Pancreas (tissue), 10 donors: ENCODE results near the gene CSMD2. TPM values are rescaled to one million over a fixed set of nuclear protein-coding genes. Genes with fewer than 3 reads are reported as not detected.

Source experiments
- ATAC-seq, 4 donors: fragments of 200-7000 bp; cut with Tn5 transposase; one replicate each; pipeline versions ENCODE4 v1.8.0 to v1.9.1; 2020; ENCODE audit warnings: mild to moderate bottlenecking in 4 of 4, moderate library complexity in 4 of 4
- DNase-seq, 6 donors: peaks; one replicate each; pipeline ENCODE4 v3.0.0-alpha.2; 2020
- FAIRE-seq: peaks from 2 replicates; lab custom pipeline; 2012; peaks lifted over from hg19 to GRCh38; lab: Jason Lieb, UNC
- H3K27ac ChIP-seq, 4 donors: fragments of 200-600 bp; sonication (generic); 1 replicate in 3 of 4; 2 replicates in 1 of 4; pipeline versions ENCODE4 v1.5.0 to v1.8.0; 2020
- H3K27me3 ChIP-seq, 4 donors: fragments of 200-600 bp; one replicate each; pipeline ENCODE4 v1.8.0; 2021
- H3K36me3 ChIP-seq, 3 donors: fragments of 200-600 bp; sonication (generic) in 1 of 3; one replicate each; pipeline versions ENCODE4 v1.5.0 to v1.8.0; 2020 to 2021
- H3K4me1 ChIP-seq, 3 donors: fragments of 200-600 bp; one replicate each; pipeline ENCODE4 v1.8.0; 2021
- H3K4me3 ChIP-seq, 4 donors: fragments of 200-600 bp; sonication (generic) in 2 of 4; one replicate each; pipeline versions ENCODE4 v1.5.0 to v1.8.0; 2020 to 2021
- H3K9me3 ChIP-seq, 4 donors: fragments of 200-600 bp; one replicate each; pipeline ENCODE4 v1.8.0; 2021
- CTCF ChIP-seq, 4 donors: fragments of 200-600 bp; sonication (generic) in 3 of 4; IDR thresholded peaks; one replicate each; pipeline versions ENCODE4 v1.5.0 to v1.8.0; 2021; ENCODE audit warnings: antibody characterized with exemption in 4 of 4
- WGBS, 2 donors: extraction: QIAGEN DNeasy Blood & Tissue Kit; methylation state at CpG; one replicate each; pipeline ENCODE4 v1.1.7; 2013; 5-methylcytosine and 5-hydroxymethylcytosine counted together
- intact Hi-C, 3 donors: fragments of 100-400 bp; cut with DNase I; formaldehyde crosslinking; loops; one replicate each; pipeline versions ENCODE4 v1.11.1 to v1.14.2; 2022
- polyA plus RNA-seq, 2 donors: library from polyadenylated mRNA; stranded (reverse); fragments of 200-250 nt; gene quantifications; one replicate each; pipeline ENCODE4 v1.2.3, GENCODE V29; 2013
- total RNA-seq, 6 donors: library from RNA; stranded (reverse); fragmentation: NEBNext Ultra II Directional in 4 of 6; extraction: Animal tissue kit (Norgen Biotek cat#: 25700) in 4 of 6; gene quantifications; one replicate each; pipeline versions ENCODE4 v1.2.1 to v1.2.4, GENCODE V29; 2021 to 2023
- donor health status: healthy with polysubstance abuse.
- donor health status: DM: no; HTN: no; CAD: no; lungs with moderate emphysema.
- donor health status: DM: no; HTN: no; CAD: no.
- donor health status: control.
- donor health status: control.
- donor health status: Bipolar disorder and iron deficiency.
- donor health status: DM: yes; HTN: yes; CAD: no.
- donor health status: DM: no; HTN: no; CAD: no.
- donor health status: DM: no; HTN: no; CAD: no.
- donor health status: DM: yes; HTN: yes; CAD: no.

The CSMD2 gene
- total and polyA plus RNA-seq, 8 donors = 0.04 to 2.0 (median 0.36) TPM

GRCh38 chr1:33575324-33575879 is 589.6 kb downstream of the CSMD2 start:
- Histone ChIP-seq H3K27me3 (no peaks in the 10 kb centered on the region), H3K4me3 (no peak overlapping the region), H3K27ac (peak overlapping the region in 1 of 4 donors; percentile 1), H3K36me3 (no peaks in the 10 kb centered on the region), H3K4me1 (peaks cover 0 to 11% (median 4%) of the 10 kb centered on the region in 3 donors), H3K9me3 (no peaks in the 10 kb centered on the region)
- no peak for TF ChIP-seq CTCF (IDR thresholded peaks at IDR 0.05)
- DNase-seq = no peak
- no peak for FAIRE-seq
- peak in 1 of 4 donors; percentile 66 for ATAC-seq
- intact Hi-C loops = no loop called here
- 40 to 45% methylated on average over 7 of the region's 7 CpGs for WGBS, 2 donors

GRCh38 chr1:33573661-33574060 is 591.4 kb downstream of the CSMD2 start:
- DNase-seq = no peak
- no peak overlapping the region for H3K4me3 ChIP-seq
- no peaks in the 10 kb centered on the region for H3K27me3 ChIP-seq
- intact Hi-C loops = no loop called here
- no peaks in the 10 kb centered on the region for H3K36me3 ChIP-seq
- H3K4me1 ChIP-seq = peaks cover 0 to 11% (median 4%) of the 10 kb centered on the region in 3 donors
- 78 to 84% methylated on average over 3 of the region's 3 CpGs for WGBS, 2 donors
- no peak overlapping the region for H3K27ac ChIP-seq
- ATAC-seq = no peak
- H3K9me3 ChIP-seq = no peaks in the 10 kb centered on the region
- no peak for TF ChIP-seq CTCF (IDR thresholded peaks at IDR 0.05)
- FAIRE-seq = no peak

GRCh38 chr1:33572387-33572786 is 592.6 kb downstream of the CSMD2 start:
- FAIRE-seq = no peak
- ATAC-seq = no peak
- TF ChIP-seq CTCF (IDR thresholded peaks at IDR 0.05) = no peak

GRCh38 chr1:33569331-33569730 is 595.7 kb downstream of the CSMD2 start:
- Histone ChIP-seq H3K9me3 (no peaks in the 10 kb centered on the region), H3K27me3 (no peaks in the 10 kb centered on the region), H3K4me1 (no peaks in the 10 kb centered on the region), H3K36me3 (no peaks in the 10 kb centered on the region), H3K27ac (no peak overlapping the region), H3K4me3 (no peak overlapping the region)
- intact Hi-C loops = no loop called here
- WGBS, 2 donors = 94 to 97% methylated on average over 7 of the region's 7 CpGs
- FAIRE-seq (no peak), DNase-seq (no peak), ATAC-seq (no peak)
- no peak for TF ChIP-seq CTCF (IDR thresholded peaks at IDR 0.05)

More at GRCh38 chr1:33572387-33572786, 592.6 kb downstream of the CSMD2 start:
- Histone ChIP-seq H3K9me3 (no peaks in the 10 kb centered on the region), H3K4me1 (peaks cover 0 to 4% (median 4%) of the 10 kb centered on the region in 3 donors), H3K27me3 (no peaks in the 10 kb centered on the region), H3K4me3 (no peak overlapping the region), H3K36me3 (no peaks in the 10 kb centered on the region), H3K27ac (no peak overlapping the region)
- intact Hi-C loops = no loop called here
- 88 to 92% methylated on average over 5 of the region's 5 CpGs for WGBS, 2 donors
- no peak for DNase-seq

- intact Hi-C loops = no loop called here
- ATAC-seq = peak; percentile 64 to 93 (median 90)
- H3K27ac ChIP-seq = no peak overlapping the region
These were observed 601.3 kb downstream of the CSMD2 start for GRCh38 chr1:33563699-33564098.

More at GRCh38 chr1:33563699-33564098, 601.3 kb downstream of the CSMD2 start:
- Histone ChIP-seq H3K4me3 (no peak overlapping the region), H3K36me3 (no peaks in the 10 kb centered on the region), H3K27me3 (no peaks in the 10 kb centered on the region), H3K4me1 (peaks cover 0 to 7% (median 0%) of the 10 kb centered on the region in 3 donors), H3K9me3 (no peaks in the 10 kb centered on the region)
- WGBS, 2 donors = 22 to 46% methylated on average over 2 of the region's 2 CpGs
- TF ChIP-seq CTCF (IDR thresholded peaks at IDR 0.05) = no peak
- DNase-seq = no peak
- no peak for FAIRE-seq
